ENCODE results near the gene NIT2.

The NIT2 gene

DNA sequence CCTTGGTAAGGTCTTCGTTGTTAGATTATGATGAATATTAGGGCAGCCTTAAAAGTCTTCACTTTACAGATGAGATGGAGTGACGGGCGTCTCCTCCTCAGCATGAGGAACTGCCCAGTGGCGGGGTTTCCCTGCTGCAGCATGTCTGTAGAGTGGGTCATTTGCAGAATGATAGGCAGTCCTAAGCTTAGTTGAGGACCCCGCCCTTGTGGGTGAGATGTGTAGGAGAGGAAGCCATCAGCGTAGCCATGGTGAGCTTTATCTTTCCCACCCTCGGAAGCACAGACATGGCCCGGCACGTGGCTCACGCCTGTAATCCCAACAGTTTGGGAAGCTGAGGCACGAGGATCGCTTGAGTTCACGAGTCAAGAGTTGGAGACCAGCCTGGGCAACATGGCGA is 877 bp downstream of the NIT2 start:
- TF ChIP-seq CEBPB (IDR thresholded peaks at IDR 0.05) = no peak
- TF ChIP-seq YY1 (IDR thresholded peaks at IDR 0.05; ENCODE audit: low read depth) = no peak
- no peak for TF ChIP-seq TEAD4 (IDR thresholded peaks at IDR 0.05)
- TF ChIP-seq, protein P1, sequence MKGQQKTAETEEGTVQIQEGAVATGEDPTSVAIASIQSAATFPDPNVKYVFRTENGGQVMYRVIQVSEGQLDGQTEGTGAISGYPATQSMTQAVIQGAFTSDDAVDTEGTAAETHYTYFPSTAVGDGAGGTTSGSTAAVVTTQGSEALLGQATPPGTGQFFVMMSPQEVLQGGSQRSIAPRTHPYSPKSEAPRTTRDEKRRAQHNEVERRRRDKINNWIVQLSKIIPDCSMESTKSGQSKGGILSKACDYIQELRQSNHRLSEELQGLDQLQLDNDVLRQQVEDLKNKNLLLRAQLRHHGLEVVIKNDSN (IDR thresholded peaks at IDR 0.05) = no peak
- no peak for TF ChIP-seq FOXM1 (IDR thresholded peaks at IDR 0.05; ENCODE audit: borderline replicate concordance, low read depth)
- TF ChIP-seq EGR1 (IDR thresholded peaks at IDR 0.05) = no peak
- TF ChIP-seq TCF12 (IDR thresholded peaks at IDR 0.05; ENCODE audit: low read depth) = no peak
- no peak for TF ChIP-seq NFIC (IDR thresholded peaks at IDR 0.05)
- TF ChIP-seq, protein P2, sequence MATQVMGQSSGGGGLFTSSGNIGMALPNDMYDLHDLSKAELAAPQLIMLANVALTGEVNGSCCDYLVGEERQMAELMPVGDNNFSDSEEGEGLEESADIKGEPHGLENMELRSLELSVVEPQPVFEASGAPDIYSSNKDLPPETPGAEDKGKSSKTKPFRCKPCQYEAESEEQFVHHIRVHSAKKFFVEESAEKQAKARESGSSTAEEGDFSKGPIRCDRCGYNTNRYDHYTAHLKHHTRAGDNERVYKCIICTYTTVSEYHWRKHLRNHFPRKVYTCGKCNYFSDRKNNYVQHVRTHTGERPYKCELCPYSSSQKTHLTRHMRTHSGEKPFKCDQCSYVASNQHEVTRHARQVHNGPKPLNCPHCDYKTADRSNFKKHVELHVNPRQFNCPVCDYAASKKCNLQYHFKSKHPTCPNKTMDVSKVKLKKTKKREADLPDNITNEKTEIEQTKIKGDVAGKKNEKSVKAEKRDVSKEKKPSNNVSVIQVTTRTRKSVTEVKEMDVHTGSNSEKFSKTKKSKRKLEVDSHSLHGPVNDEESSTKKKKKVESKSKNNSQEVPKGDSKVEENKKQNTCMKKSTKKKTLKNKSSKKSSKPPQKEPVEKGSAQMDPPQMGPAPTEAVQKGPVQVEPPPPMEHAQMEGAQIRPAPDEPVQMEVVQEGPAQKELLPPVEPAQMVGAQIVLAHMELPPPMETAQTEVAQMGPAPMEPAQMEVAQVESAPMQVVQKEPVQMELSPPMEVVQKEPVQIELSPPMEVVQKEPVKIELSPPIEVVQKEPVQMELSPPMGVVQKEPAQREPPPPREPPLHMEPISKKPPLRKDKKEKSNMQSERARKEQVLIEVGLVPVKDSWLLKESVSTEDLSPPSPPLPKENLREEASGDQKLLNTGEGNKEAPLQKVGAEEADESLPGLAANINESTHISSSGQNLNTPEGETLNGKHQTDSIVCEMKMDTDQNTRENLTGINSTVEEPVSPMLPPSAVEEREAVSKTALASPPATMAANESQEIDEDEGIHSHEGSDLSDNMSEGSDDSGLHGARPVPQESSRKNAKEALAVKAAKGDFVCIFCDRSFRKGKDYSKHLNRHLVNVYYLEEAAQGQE (IDR thresholded peaks at IDR 0.05; ENCODE audit: low read depth) = no peak
- no peak for TF ChIP-seq ZBTB7A (IDR thresholded peaks at IDR 0.05; ENCODE audit: low read depth)
- TF ChIP-seq EP300 (IDR thresholded peaks at IDR 0.05; ENCODE audit: borderline replicate concordance) = no peak
- TF ChIP-seq MAX (IDR thresholded peaks at IDR 0.05) = no peak
- TF ChIP-seq TAF1 (IDR thresholded peaks at IDR 0.05; ENCODE audit: low read depth) = no peak
- TF ChIP-seq CREB1 (IDR thresholded peaks at IDR 0.05; ENCODE audit: low read depth) = no peak
- TF ChIP-seq RAD21 (IDR thresholded peaks at IDR 0.05; ENCODE audit: low read depth) = no peak

GRCh38 chr3:100338911-100339310 is 4.4 kb downstream of the NIT2 start:
- TF ChIP-seq ZBTB7A (IDR thresholded peaks at IDR 0.05; ENCODE audit: low read depth) (no peak), FOXM1 (IDR thresholded peaks at IDR 0.05; ENCODE audit: borderline replicate concordance, low read depth) (no peak), MAX (IDR thresholded peaks at IDR 0.05) (no peak), EGR1 (IDR thresholded peaks at IDR 0.05) (no peak), TCF12 (IDR thresholded peaks at IDR 0.05; ENCODE audit: low read depth) (no peak), TEAD4 (IDR thresholded peaks at IDR 0.05) (no peak), EP300 (IDR thresholded peaks at IDR 0.05; ENCODE audit: borderline replicate concordance) (no peak), NFIC (IDR thresholded peaks at IDR 0.05) (no peak), RAD21 (IDR thresholded peaks at IDR 0.05; ENCODE audit: low read depth) (no peak), CEBPB (IDR thresholded peaks at IDR 0.05) (no peak), YY1 (IDR thresholded peaks at IDR 0.05; ENCODE audit: low read depth) (no peak), CREB1 (IDR thresholded peaks at IDR 0.05; ENCODE audit: low read depth) (no peak), TAF1 (IDR thresholded peaks at IDR 0.05; ENCODE audit: low read depth) (no peak)
- TF ChIP-seq, protein P1 (IDR thresholded peaks at IDR 0.05) = no peak
- TF ChIP-seq, protein P2 (IDR thresholded peaks at IDR 0.05; ENCODE audit: low read depth) = no peak

- TF ChIP-seq YY1 (IDR thresholded peaks at IDR 0.05; ENCODE audit: low read depth) (no peak), EGR1 (IDR thresholded peaks at IDR 0.05) (no peak), TEAD4 (IDR thresholded peaks at IDR 0.05) (no peak), ZBTB7A (IDR thresholded peaks at IDR 0.05; ENCODE audit: low read depth) (no peak), NFIC (IDR thresholded peaks at IDR 0.05) (no peak), TAF1 (IDR thresholded peaks at IDR 0.05; ENCODE audit: low read depth) (no peak), FOXM1 (IDR thresholded peaks at IDR 0.05; ENCODE audit: borderline replicate concordance, low read depth) (no peak), MAX (IDR thresholded peaks at IDR 0.05) (no peak), EP300 (IDR thresholded peaks at IDR 0.05; ENCODE audit: borderline replicate concordance) (no peak), CREB1 (IDR thresholded peaks at IDR 0.05; ENCODE audit: low read depth) (no peak), TCF12 (IDR thresholded peaks at IDR 0.05; ENCODE audit: low read depth) (no peak), RAD21 (IDR thresholded peaks at IDR 0.05; ENCODE audit: low read depth) (no peak), CEBPB (IDR thresholded peaks at IDR 0.05) (no peak)
- TF ChIP-seq, protein P1 (IDR thresholded peaks at IDR 0.05) = no peak
- TF ChIP-seq, protein P2 (IDR thresholded peaks at IDR 0.05; ENCODE audit: low read depth) = no peak
Observed at GRCh38 chr3:100339786-100340185, 5.2 kb downstream of the NIT2 start.
